GM20431 (cell line): Measurements from ENCODE around the gene SMIM29.

Experiments used
- in situ Hi-C: fragments of 300-500 bp; cut with MseI, MboI; formaldehyde crosslinking; loops from one replicate; pipeline ENCODE4 v1.15.0; 2020; ENCODE audit warnings: low sequenced_read_pairs; ENCODE audit not compliant: unreplicated experiment

SMIM29 gene

DNA sequence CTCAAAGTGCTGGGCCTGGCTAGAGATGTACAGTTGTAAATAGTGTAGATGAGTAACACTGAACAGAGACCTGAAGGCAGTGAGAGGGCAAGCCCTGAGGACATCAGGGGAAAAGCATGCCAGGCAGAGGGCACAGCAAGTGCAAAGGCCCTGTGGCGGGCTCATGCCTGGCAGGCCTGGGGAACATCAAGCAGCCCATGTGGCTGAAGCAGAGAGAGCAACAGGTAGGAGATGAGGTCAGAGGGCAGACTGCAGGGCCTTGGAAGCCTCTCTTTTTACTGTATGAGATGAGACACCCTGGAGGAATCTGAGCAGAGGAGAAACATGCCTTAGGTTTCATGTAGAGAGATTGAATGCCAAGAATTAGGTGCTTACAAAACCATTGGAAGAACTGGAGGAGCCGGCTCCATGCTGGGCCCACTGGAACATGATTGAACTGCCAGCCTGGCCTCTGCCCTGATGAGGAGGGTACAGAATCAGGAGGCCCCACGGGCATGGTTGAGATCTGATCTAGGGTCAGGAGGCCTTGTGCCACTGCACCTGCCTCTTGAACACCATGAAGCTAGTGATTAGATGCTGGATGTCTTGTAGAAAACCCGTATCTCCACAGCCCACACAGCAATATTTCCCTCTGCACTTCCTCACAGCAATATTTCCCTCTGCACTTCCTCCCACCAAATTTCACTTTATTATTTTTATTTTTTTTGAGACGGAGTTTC lies 18.0 kb downstream of the SMIM29 start:
- in situ Hi-C loops = no loop called here

- in situ Hi-C loops = no loop called here
These were observed 18.9 kb downstream of the SMIM29 start for GRCh38 chr6:34229877-34230276.

DNA sequence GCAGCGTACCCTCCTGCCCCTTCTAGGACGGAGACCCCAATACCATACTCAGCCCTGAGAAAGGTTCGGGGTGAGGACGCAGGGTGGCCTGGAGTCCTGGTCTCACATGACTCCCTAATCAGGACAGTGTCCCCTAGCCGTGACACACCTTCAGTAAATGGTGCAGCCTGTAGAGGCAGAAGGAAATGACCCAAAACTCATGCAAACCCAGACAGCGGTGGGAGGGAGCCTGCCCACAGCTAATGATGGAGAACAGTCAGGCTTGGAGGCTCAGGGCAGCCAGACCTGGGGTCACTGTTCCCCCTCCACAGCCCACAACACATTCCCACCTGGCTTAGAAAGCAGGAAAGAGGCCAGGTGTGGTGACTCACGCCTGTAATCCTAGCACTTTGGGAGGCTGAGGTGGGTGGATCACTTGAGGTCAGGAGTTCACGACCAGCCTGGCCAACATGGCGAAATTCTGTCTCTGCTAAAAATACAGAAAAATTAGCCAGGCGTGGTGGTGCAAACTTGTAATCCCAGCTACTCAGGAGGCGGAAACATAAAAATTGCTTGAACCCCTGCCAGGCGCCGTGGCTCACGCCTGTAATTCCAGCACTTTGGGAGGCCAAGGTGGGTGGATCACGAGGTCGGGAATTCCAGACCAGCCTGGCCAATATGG lies 20.9 kb downstream of the SMIM29 start:
- in situ Hi-C loops = no loop called here

DNA sequence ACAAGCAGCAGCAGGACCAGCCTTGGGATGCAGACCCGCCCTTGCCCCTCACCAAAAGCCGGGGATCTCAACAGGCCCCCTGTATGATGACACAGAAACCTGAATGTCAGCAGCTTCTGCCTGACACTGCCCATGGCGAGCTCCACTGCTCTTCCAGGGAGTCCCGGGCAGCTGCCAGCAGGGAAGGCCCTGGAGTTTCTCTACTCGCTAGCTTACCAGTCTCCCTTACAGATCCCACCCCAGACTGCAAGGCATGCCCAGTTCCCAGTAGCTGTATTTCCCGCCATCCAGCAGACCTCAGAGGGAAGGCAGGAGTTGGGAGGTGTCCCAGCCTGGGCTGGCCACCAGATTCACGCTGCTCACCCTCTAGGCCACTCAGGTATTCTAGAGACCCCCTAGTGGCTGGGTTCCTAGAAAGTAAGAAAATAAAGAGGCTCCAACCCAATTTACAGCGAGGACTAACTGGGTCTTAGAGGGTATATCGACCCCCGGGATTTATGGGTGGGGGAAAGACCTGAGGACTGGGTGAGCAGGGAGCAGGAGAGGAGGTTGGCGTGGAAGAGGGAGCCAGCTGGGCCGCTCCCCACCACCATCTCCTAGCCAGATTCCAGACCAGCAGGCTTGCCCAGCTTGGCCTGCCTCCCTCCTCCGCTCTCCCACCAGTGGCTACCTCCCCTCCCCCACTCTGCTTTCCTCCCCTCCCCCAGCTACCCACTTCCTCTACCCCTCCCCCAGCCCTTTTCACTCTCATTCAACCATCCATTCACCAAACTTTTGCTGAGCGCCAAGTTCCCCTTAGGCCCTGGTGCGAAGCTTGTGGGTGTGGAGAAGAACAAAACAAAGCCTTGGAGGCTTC lies 21.8 kb downstream of the SMIM29 start:
- in situ Hi-C loops = no loop called here

- in situ Hi-C loops = no loop called here
These were observed 22.7 kb downstream of the SMIM29 start for GRCh38 chr6:34226066-34226465.

GRCh38 chr6:34225551-34225950 lies 23.3 kb downstream of the SMIM29 start:
- in situ Hi-C loops = no loop called here

DNA sequence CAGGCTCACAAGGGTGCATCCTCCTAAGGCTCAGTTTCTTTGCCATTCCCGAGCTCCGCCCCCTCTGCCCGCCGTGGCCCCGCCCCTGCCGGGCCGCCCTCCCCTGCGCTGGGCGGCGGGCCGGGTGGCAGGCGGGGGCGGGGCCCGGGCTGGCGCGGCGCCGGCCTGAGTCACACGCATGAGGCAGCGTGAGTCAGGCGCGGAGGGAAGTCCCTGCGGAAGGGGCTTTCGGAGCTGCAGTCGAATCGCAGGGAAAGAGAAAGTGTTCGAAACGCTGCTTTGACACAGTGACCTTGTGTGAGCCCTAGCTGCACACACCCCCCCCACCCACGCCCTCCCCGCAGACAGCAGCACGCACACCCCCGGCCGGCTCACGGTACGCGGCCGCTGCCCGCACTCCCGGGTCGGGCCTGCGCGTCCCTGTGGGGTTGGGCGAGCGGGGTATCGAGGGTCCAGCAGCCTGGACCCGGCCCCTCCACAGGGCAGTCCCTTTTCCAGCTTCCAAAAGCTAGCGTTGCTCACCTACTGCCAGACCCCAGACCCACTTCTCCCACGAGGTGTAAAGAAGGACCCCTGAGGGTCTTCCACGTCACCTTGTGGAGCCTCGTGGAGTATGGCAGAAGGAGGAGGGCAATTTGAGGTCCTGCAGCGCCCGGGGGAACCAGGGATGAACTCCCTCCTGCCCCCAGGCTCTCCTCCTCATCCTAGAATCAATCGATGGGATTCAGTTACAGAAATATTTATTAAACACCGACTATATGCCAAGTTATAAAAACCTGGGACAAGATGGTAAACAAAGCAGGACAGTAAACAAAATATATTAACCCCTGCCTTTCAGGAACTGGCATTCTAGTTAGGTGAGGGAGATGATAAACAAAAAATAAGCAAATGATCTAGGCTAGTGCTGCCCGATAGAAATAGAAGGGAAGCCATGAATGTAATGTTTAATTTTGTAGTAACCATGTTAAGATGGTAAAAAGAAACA lies 24.6 kb downstream of the SMIM29 start:
- in situ Hi-C loops = no loop called here

DNA sequence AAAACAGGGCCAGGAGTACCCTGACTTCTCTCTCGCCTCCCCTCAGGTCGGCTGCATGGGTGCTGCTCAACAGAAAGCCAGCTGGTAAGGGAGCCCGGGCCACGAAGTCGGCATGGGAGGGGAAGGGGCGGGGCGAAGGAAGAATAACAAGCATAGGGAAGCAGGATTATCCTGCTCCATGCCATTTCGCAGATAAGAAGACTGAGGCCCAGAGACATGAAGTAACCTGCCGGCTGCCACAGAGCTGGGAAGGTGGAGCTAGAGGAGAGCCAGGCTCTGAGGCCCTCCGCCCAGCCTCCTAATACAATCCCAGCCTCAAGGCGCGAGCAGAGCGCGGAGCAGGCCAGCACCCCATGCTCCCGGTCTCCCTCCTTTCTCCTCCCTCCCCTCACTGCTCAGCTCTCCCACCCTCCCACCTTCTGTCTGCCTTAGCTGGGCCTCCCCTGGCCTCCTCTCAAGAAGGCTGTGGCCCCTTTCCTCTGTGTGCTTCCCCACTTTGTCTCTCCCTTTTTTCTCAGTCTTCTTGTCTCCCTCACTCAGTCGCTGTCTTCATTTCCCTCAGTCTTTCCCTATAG lies 25.3 kb downstream of the SMIM29 start:
- in situ Hi-C loops = no loop called here

DNA sequence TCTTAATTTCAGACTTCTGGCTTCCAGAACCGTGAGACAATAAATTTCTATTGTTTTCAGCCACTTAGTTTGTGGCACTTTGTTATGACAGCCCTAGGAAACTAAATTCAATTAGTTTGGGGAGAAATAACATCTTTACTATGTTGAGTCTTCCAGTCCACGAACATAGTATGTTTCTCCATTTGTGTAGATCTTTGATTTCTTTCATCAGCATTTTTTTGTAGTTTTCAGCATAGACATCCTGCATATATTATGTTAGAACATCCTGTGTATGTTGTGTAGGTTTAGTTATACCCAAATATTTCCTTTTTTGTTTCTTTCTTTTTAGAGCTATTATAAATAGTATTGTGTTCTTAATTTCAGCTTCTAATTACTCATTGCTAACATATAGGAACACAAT lies 30.1 kb downstream of the SMIM29 start:
- in situ Hi-C loops = no loop called here

DNA sequence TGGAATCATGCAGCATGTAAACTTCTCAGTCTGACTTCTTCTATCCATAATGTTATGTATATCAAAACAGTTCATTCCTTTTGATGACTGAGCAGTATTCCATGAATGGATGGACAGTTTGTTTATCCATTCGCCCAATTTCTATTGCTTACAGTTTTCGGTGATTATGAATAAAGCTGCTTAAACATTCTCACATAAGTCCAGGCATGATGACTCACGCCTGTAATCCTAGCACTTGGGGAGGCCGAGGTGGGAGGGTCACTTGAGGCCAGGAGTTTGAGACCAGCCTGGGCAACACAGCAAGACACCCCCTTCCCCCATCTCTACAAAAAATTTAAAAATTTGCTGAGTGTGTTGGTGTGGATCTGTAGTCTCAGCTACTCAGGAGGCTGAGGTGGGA lies 35.0 kb downstream of the SMIM29 start:
- in situ Hi-C loops = no loop called here

DNA sequence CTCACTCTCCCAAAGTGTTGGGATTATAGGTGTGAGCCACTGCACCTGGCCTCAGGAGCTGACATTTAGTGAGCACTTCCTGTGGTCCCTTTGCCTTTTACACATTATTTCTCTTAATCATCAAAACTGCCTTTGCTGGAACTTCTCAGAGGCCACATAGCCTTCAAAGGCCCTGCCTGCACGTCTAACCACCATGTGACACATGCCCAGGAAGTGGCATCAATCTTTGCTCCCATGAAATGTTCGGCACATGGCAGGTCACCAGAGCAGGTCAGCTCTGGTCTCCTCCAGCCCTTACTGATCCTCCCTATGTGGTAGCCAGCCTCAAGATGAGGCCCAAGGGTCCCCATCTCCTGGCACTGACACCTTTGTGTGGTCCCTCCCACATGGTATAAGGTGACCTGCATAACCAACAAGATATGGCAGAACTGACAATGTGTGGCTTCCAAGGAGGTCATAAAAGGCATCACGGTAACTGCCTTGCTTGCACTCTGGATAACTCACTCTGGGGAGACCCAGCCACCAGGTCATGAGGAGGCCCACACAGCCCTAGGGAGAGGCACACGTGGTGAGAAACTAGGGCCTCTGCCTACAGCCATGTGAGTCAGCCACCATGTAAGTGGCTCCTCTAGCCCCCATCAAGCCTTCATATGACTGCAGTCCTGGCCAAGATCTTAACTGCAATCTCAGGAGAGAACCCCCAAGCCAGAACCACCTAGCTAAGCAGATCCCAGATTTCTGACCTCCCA lies 40.9 kb downstream of the SMIM29 start:
- in situ Hi-C loops = no loop called here

- in situ Hi-C loops = no loop called here
These were observed 42.1 kb downstream of the SMIM29 start for GRCh38 chr6:34206726-34207125.

DNA sequence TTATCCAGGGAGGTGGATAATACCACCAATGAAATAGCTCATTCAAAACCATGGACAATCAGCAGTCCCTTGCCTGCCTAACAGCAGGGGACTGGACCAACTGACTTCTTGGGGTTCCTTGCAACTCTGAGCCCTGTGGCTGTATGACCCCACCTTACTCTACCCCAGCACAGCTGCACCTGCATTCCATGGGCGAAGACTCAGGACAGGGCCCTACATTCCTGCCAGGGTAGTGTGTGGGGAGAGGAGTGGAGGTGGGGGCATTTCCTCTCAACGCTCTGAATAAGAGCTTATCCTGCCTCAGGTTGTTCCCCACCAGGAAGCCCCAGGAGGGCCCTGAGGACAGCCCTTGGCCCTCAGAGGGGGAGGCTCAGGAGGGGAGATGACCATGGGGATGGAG lies 42.9 kb downstream of the SMIM29 start:
- in situ Hi-C loops = no loop called here

DNA sequence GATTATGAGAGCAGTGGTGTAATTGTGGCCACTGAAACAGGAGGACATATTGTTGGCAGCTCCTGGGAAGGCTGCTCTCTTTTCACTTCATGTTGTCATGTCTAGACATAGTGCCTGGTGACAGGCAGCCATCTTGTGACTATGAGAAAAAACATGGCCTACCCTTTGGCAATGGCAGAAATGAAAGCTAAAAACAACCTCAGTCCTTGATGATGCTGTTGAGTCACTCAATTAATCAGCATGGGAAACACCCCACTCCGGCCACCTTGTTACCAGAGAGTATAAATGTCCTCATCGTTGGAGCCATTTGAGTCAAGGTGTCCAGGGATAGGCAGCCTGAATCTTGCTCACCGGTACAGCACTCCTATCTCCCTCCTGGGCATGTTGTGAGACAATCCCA lies 43.3 kb downstream of the SMIM29 start:
- in situ Hi-C loops = no loop called here

GRCh38 chr6:34204693-34205092 lies 44.1 kb downstream of the SMIM29 start:
- in situ Hi-C loops = no loop called here

DNA sequence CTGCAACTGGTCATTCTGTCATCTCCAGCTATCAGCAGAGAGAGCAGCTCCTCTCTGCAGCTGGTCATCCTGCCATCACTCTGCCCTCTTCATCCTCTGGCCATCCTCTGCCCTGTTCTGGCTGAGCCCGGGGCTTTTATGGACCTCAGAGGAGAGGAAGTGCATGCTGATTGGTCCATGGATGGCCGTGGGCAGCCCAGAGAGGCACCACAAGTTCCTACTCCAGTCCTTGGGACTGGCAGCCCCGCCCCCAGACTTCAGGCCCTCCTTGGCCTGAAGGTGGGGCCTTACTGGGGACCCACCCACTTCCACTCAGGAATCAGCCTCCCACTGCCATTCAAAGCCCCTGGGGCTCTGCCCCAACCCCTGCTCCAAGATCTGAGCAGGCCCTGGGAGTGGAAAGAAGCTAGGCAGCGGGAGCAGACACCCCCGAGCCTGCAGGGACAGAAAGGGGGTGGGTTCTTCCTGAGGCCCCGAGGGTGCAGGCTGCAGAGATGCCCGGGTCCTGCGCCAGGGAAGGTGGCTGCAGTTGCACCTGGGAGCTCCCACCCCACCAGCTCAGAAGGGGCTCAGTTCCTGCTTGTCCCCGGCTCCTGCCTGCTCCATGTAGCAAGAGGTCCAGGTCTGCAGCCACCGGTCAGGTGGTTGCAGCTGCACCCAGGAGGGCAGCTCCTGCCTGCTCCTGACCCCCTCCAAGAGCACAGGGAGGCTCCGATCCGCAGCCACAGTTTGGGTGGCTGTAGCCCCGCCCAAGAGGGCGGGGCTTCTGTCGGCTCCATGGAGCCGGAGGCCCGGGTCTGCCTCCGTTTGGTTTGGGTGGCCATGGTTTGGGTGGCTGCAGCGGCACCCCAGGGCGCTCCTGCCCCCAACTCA lies 46.2 kb downstream of the SMIM29 start:
- in situ Hi-C loops = no loop called here

- in situ Hi-C loops = no loop called here
These were observed 47.2 kb downstream of the SMIM29 start for GRCh38 chr6:34201455-34202107.
